H9 (cell line): ENCODE data around the gene DCDC2. TPM values are rescaled to one million over a fixed set of nuclear protein-coding genes. Genes with fewer than 3 reads are reported as not detected.

Experiments used
- DNase-seq: peaks from one replicate; pipeline ENCODE4 v3.0.0-alpha.2; 2017
- H2AFZ ChIP-seq: one replicate; pipeline ENCODE4 v1.6.1; 2013; ENCODE audit warnings: mild to moderate bottlenecking, low read length, control low read depth, moderate library complexity
- H2AK5ac ChIP-seq: 2 replicates; pipeline ENCODE4 v1.6.1; 2013; ENCODE audit warnings: low read length, control low read depth, mixed read lengths; ENCODE audit not compliant: insufficient read length
- H2BK120ac ChIP-seq: one replicate; pipeline ENCODE4 v1.6.1; 2013; ENCODE audit warnings: low read depth, mild to moderate bottlenecking, low read length, control low read depth, inconsistent platforms; ENCODE audit not compliant: poor library complexity, severe bottlenecking
- H2BK12ac ChIP-seq: 2 replicates; pipeline ENCODE4 v1.6.1; 2013; ENCODE audit warnings: low read length, control low read depth, mixed read lengths, low read depth; ENCODE audit not compliant: insufficient read length
- H2BK15ac ChIP-seq: 2 replicates; pipeline ENCODE4 v1.6.1; 2013; ENCODE audit warnings: low read depth, low read length, control low read depth
- H2BK20ac ChIP-seq: one replicate; pipeline ENCODE4 v1.6.1; 2013; ENCODE audit warnings: low read depth, mild to moderate bottlenecking, low read length, control low read depth, inconsistent platforms; ENCODE audit not compliant: poor library complexity, severe bottlenecking
- H2BK5ac ChIP-seq: 2 replicates; pipeline ENCODE4 v1.6.1; 2013; ENCODE audit warnings: low read length, control low read depth, mixed read lengths; ENCODE audit not compliant: insufficient read length
- H3K14ac ChIP-seq: 2 replicates; pipeline ENCODE4 v1.6.1; 2013; ENCODE audit warnings: low read length, control low read depth; ENCODE audit not compliant: insufficient read depth
- H3K18ac ChIP-seq: 2 replicates; pipeline ENCODE4 v1.6.1; 2013; ENCODE audit warnings: low read depth, mild to moderate bottlenecking, mixed read lengths, low read length, control low read depth; ENCODE audit not compliant: insufficient read length
- H3K23ac ChIP-seq: 2 replicates; pipeline ENCODE4 v1.6.1; 2013; ENCODE audit warnings: low read length, control low read depth, mixed read lengths, low read depth; ENCODE audit not compliant: insufficient read length
- H3K23me2 ChIP-seq: 2 replicates; pipeline ENCODE4 v1.6.1; 2013; ENCODE audit warnings: low read depth, mild to moderate bottlenecking, mixed read lengths, low read length, control low read depth; ENCODE audit not compliant: insufficient read length, poor library complexity, severe bottlenecking
- H3K27ac ChIP-seq: 2 replicates; pipeline ENCODE4 v1.5.1; 2013; ENCODE audit warnings: low read length, control low read depth, mixed read lengths, low read depth; ENCODE audit not compliant: insufficient read length
- H3K27me3 ChIP-seq: 2 replicates; pipeline ENCODE4 v1.6.1; 2013; ENCODE audit warnings: low read length, control low read depth, inconsistent platforms; ENCODE audit not compliant: insufficient read depth
- H3K4ac ChIP-seq: 2 replicates; pipeline ENCODE4 v1.6.1; 2013; ENCODE audit warnings: low read depth, mild to moderate bottlenecking, control low read depth, inconsistent platforms, low read length, moderate library complexity
- H3K4me1 ChIP-seq: 2 replicates; pipeline ENCODE4 v1.6.1; 2013; ENCODE audit warnings: low read length, control low read depth, inconsistent platforms; ENCODE audit not compliant: insufficient read depth
- H3K4me2 ChIP-seq: 2 replicates; pipeline ENCODE4 v1.6.1; 2013; ENCODE audit warnings: low read length, control low read depth, mixed read lengths; ENCODE audit not compliant: insufficient read length, insufficient read depth
- H3K56ac ChIP-seq: 2 replicates; pipeline ENCODE4 v1.6.1; 2013; ENCODE audit warnings: low read depth, mild to moderate bottlenecking, mixed read lengths, low read length, control low read depth; ENCODE audit not compliant: insufficient read length
- H3K79me1 ChIP-seq: 2 replicates; pipeline ENCODE4 v1.6.1; 2013; ENCODE audit warnings: low read depth, mild to moderate bottlenecking, moderate library complexity, low read length, control low read depth, inconsistent platforms; ENCODE audit not compliant: insufficient read depth, poor library complexity, severe bottlenecking
- H3K79me2 ChIP-seq: 2 replicates; pipeline ENCODE4 v1.6.1; 2013; ENCODE audit warnings: low read length, control low read depth, inconsistent platforms; ENCODE audit not compliant: insufficient read depth
- H3K9ac ChIP-seq: 2 replicates; pipeline ENCODE4 v1.6.1; 2013; ENCODE audit warnings: low read length, control low read depth, mixed read lengths; ENCODE audit not compliant: insufficient read length; ENCODE audit errors: extremely low read depth
- H3K9me3 ChIP-seq: one replicate; pipeline ENCODE4 v1.6.1; 2013; ENCODE audit warnings: low read depth, low read length, inconsistent platforms; ENCODE audit not compliant: control insufficient read depth
- H3T11ph ChIP-seq: one replicate; pipeline ENCODE4 v1.6.1; 2013; ENCODE audit warnings: mild to moderate bottlenecking, low read length, control low read depth, inconsistent platforms
- H4K20me1 ChIP-seq: one replicate; pipeline ENCODE4 v1.6.1; 2013; ENCODE audit not compliant: control insufficient read depth, insufficient read length, insufficient read depth
- H4K5ac ChIP-seq: 2 replicates; pipeline ENCODE4 v1.6.1; 2013; ENCODE audit warnings: low read depth, mild to moderate bottlenecking, mixed read lengths, low read length, control low read depth; ENCODE audit not compliant: insufficient read length
- H4K8ac ChIP-seq: replicated peaks from 2 replicates; pipeline ENCODE4 v1.6.1; 2013; ENCODE audit warnings: low read length, control low read depth, mixed read lengths, low read depth; ENCODE audit not compliant: insufficient read length
- H4K91ac ChIP-seq: 2 replicates; pipeline ENCODE4 v1.6.1; 2013; ENCODE audit warnings: low read depth, mild to moderate bottlenecking, moderate library complexity, mixed read lengths, low read length, control low read depth; ENCODE audit not compliant: insufficient read length
- H3K27ac Mint-ChIP-seq, 3 experiments: 2 replicates in 2 of 3; 3 replicates in 1 of 3; pipeline ENCODE4 v1.8.0; 2020 to 2021; ENCODE audit warnings: mixed read lengths in 3 of 3, mild to moderate bottlenecking in 1 of 3, moderate library complexity in 1 of 3
- H3K27me3 Mint-ChIP-seq: 2 replicates; pipeline ENCODE4 v1.8.0; 2021; ENCODE audit warnings: low read depth, mild to moderate bottlenecking, moderate library complexity, mixed read lengths
- H3K36me3 Mint-ChIP-seq, 3 experiments: 2 replicates in 2 of 3; 3 replicates in 1 of 3; pipeline ENCODE4 v1.8.0; 2020 to 2021; ENCODE audit warnings: low read depth in 3 of 3, mixed read lengths in 3 of 3; ENCODE audit not compliant: insufficient read depth in 1 of 3
- H3K4me1 Mint-ChIP-seq, 2 experiments: 2 replicates each; pipeline ENCODE4 v1.8.0; 2020; ENCODE audit warnings: mixed read lengths in 2 of 2
- H3K4me3 Mint-ChIP-seq, 2 experiments: 2 replicates in 1 of 2; 3 replicates in 1 of 2; pipeline ENCODE4 v1.8.0; 2020 to 2021; ENCODE audit warnings: mild to moderate bottlenecking in 2 of 2, mixed read lengths in 2 of 2, moderate library complexity in 1 of 2
- H3K9me3 Mint-ChIP-seq, 2 experiments: 2 replicates in 1 of 2; 3 replicates in 1 of 2; pipeline ENCODE4 v1.8.0; 2020; ENCODE audit warnings: mild to moderate bottlenecking in 2 of 2, mixed read lengths in 2 of 2, moderate library complexity in 1 of 2
- CTCF ChIP-seq: fragments of 200-600 bp; sonication (generic); conservative IDR thresholded peaks from 3 replicates; pipeline ENCODE4 v1.8.0; 2021; ENCODE audit warnings: antibody characterized with exemption, mild to moderate bottlenecking
- WGBS: extraction: QIAGEN DNeasy Blood & Tissue Kit; methylation state at CpG from one replicate; pipeline ENCODE4 v1.1.7; 2013; ENCODE audit warnings: missing lambda C conversion rate, low lambda C conversion rate, mixed read lengths; ENCODE audit not compliant: insufficient read length; ENCODE audit errors: extremely low coverage; 5-methylcytosine and 5-hydroxymethylcytosine counted together
- total RNA-seq: library from RNA; stranded (reverse); gene quantifications from 2 replicates; pipeline ENCODE4 v1.2.1, GENCODE V29; 2021

Gene DCDC2
- total RNA-seq, 1 experiment from 2014 or later, result 0.59 TPM

- H2AK5ac ChIP-seq, result no peak overlapping the region
- no peak overlapping the region for H4K91ac ChIP-seq
- no peak overlapping the region for H2BK15ac ChIP-seq
- WGBS, result no CpG with 5 or more reads among the region's 4 CpGs
- H2BK12ac ChIP-seq, result no peak overlapping the region
- H3K9me3 Mint-ChIP-seq, result no peaks in the 10 kb centered on the region; a peak in 2 of 5 replicates
- no peak overlapping the region for H2BK5ac ChIP-seq
- H3K4me1 ChIP-seq, result no peaks in the 10 kb centered on the region
- no peak overlapping the region for H3K4me2 ChIP-seq
- TF ChIP-seq CTCF, result no peak
- H3K23me2 ChIP-seq, result no peaks in the 10 kb centered on the region
- no peak overlapping the region for H2AFZ ChIP-seq
- no peak overlapping the region for H2BK20ac ChIP-seq
- no peak overlapping the region for H3K23ac ChIP-seq
- H3K4me3 Mint-ChIP-seq, result no peak overlapping the region
- H3K36me3 Mint-ChIP-seq, result no peaks in the 10 kb centered on the region
- no peak overlapping the region for H3K4ac ChIP-seq
- no peak overlapping the region for H3K18ac ChIP-seq
- H3T11ph ChIP-seq, result no peak overlapping the region
- H3K9ac ChIP-seq, result no peak overlapping the region
- H4K8ac ChIP-seq, result no peak overlapping the region
- H4K5ac ChIP-seq, result no peak overlapping the region
- H3K27ac ChIP-seq, result no peak overlapping the region
- no peaks in the 10 kb centered on the region for H4K20me1 ChIP-seq
- peaks cover 4% of the 10 kb centered on the region in 2 experiments for H3K4me1 Mint-ChIP-seq
- H3K56ac ChIP-seq, result no peak overlapping the region
- no peak overlapping the region for H3K14ac ChIP-seq
- no peaks in the 10 kb centered on the region for H3K79me1 ChIP-seq
- DNase-seq, result no peak
- no peaks in the 10 kb centered on the region for H3K79me2 ChIP-seq
- H3K9me3 ChIP-seq, result no peaks in the 10 kb centered on the region
- no peak overlapping the region for H3K27ac Mint-ChIP-seq
- no peak overlapping the region for H2BK120ac ChIP-seq
- H3K27me3 ChIP-seq, result no peaks in the 10 kb centered on the region
- no peaks in the 10 kb centered on the region for H3K27me3 Mint-ChIP-seq
Measured at GRCh38 chr6:24381476-24382219, 23.8 kb upstream of the DCDC2 start.
